Osteoblast (primary cell): ENCODE measurements around the gene CDH5. TPM values are rescaled to one million over a fixed set of nuclear protein-coding genes. Genes with fewer than 3 reads are reported as not detected.

Experiments used
- DNase-seq: peaks from one replicate; pipeline ENCODE4 v3.0.0; 2011; ENCODE audit warnings: low spot score, mixed read lengths; ENCODE audit not compliant: insufficient read length; ENCODE audit errors: missing footprints
- H2AFZ ChIP-seq: 2 replicates; pipeline ENCODE4 v1.6.0; 2011; ENCODE audit warnings: mild to moderate bottlenecking, low read length
- H3K27ac ChIP-seq: 2 replicates; pipeline ENCODE4 v1.5.1; 2011; ENCODE audit warnings: mild to moderate bottlenecking, low read depth, low read length, moderate library complexity
- H3K27me3 ChIP-seq: 2 replicates; pipeline ENCODE4 v1.6.0; 2012; ENCODE audit warnings: mild to moderate bottlenecking, control low read depth, inconsistent platforms, low read length, moderate library complexity; ENCODE audit not compliant: insufficient read depth
- H3K36me3 ChIP-seq: 2 replicates; pipeline ENCODE4 v1.5.1; 2011; ENCODE audit warnings: mild to moderate bottlenecking, low read length, control low read depth, moderate library complexity; ENCODE audit not compliant: insufficient read depth
- H3K4me1 ChIP-seq: 2 replicates; pipeline ENCODE4 v1.5.1; 2011; ENCODE audit warnings: mild to moderate bottlenecking, low read length, control low read depth, moderate library complexity; ENCODE audit not compliant: insufficient read depth
- H3K4me2 ChIP-seq: 2 replicates; pipeline ENCODE4 v1.6.0; 2011; ENCODE audit warnings: mild to moderate bottlenecking, low read length; ENCODE audit not compliant: insufficient read depth
- H3K4me3 ChIP-seq: fragments of 200-600 bp; sonication (generic); 3 replicates; pipeline ENCODE4 v1.5.1; 2012; ENCODE audit warnings: mild to moderate bottlenecking, low read length, inconsistent platforms; ENCODE audit not compliant: insufficient read depth
- H3K79me2 ChIP-seq: 2 replicates; pipeline ENCODE4 v1.6.0; 2012; ENCODE audit warnings: mild to moderate bottlenecking, low read length, control low read depth, inconsistent platforms; ENCODE audit not compliant: insufficient read depth
- H3K9me3 ChIP-seq: 2 replicates; pipeline ENCODE4 v1.5.1; 2011; ENCODE audit warnings: low read depth, low read length, control low read depth
- H4K20me1 ChIP-seq: 2 replicates; pipeline ENCODE4 v1.6.0; 2012; ENCODE audit warnings: mild to moderate bottlenecking, low read length, control low read depth; ENCODE audit not compliant: insufficient read depth
- CTCF ChIP-seq: IDR thresholded peaks from 2 replicates; pipeline ENCODE4 v1.5.1; 2011; ENCODE audit warnings: mild to moderate bottlenecking, low read depth, low read length, moderate library complexity; ENCODE audit errors: extremely low read depth
- total RNA-seq: library from RNA; depleted of rRNA; stranded (reverse); fragments of >200 nt; gene quantifications from 2 replicates; pipeline ENCODE4 v1.2.3, GENCODE V29; 2012

The CDH5 gene
- total RNA-seq, 1 donor = 0.72 TPM

GRCh38 chr16:66420396-66420795, 53.9 kb downstream of the CDH5 start:
- no peak for DNase-seq

GRCh38 chr16:66421891-66422290, 55.4 kb downstream of the CDH5 start:
- Histone ChIP-seq H3K4me2 (no peak overlapping the region), H4K20me1 (no peaks in the 10 kb centered on the region), H2AFZ (no peak overlapping the region), H3K9me3 (no peaks in the 10 kb centered on the region), H3K79me2 (no peaks in the 10 kb centered on the region), H3K4me1 (peaks cover 11% of the 10 kb centered on the region), H3K27me3 (peaks cover 8% of the 10 kb centered on the region), H3K4me3 (no peak overlapping the region), H3K36me3 (no peaks in the 10 kb centered on the region), H3K27ac (no peak overlapping the region)
- no peak for DNase-seq
- no peak for TF ChIP-seq CTCF

More at GRCh38 chr16:66420396-66420795, 53.9 kb downstream of the CDH5 start:
- H3K36me3 ChIP-seq = no peaks in the 10 kb centered on the region
- no peak overlapping the region for H3K4me3 ChIP-seq
- H3K79me2 ChIP-seq = no peaks in the 10 kb centered on the region
- H3K27ac ChIP-seq = no peak overlapping the region
- no peak overlapping the region for H2AFZ ChIP-seq
- no peaks in the 10 kb centered on the region for H3K9me3 ChIP-seq
- TF ChIP-seq CTCF = no peak
- no peaks in the 10 kb centered on the region for H4K20me1 ChIP-seq
- no peaks in the 10 kb centered on the region for H3K27me3 ChIP-seq
- H3K4me1 ChIP-seq = peaks cover 15% of the 10 kb centered on the region
- H3K4me2 ChIP-seq = no peak overlapping the region

GRCh38 chr16:66422366-66422765, 55.9 kb downstream of the CDH5 start:
- Histone ChIP-seq H3K4me3 (no peak overlapping the region), H3K27ac (no peak overlapping the region), H4K20me1 (no peaks in the 10 kb centered on the region), H2AFZ (no peak overlapping the region), H3K27me3 (peaks cover 9% of the 10 kb centered on the region), H3K4me2 (no peak overlapping the region), H3K9me3 (no peaks in the 10 kb centered on the region), H3K4me1 (peaks cover 7% of the 10 kb centered on the region), H3K79me2 (no peaks in the 10 kb centered on the region), H3K36me3 (no peaks in the 10 kb centered on the region)
- DNase-seq = peak; percentile 34
- no peak for TF ChIP-seq CTCF

- Histone ChIP-seq H2AFZ (no peak overlapping the region), H3K4me3 (no peak overlapping the region), H4K20me1 (no peaks in the 10 kb centered on the region), H3K4me1 (peaks cover 5% of the 10 kb centered on the region), H3K36me3 (no peaks in the 10 kb centered on the region), H3K27ac (no peak overlapping the region), H3K27me3 (peaks cover 17% of the 10 kb centered on the region), H3K9me3 (no peaks in the 10 kb centered on the region), H3K4me2 (no peak overlapping the region), H3K79me2 (no peaks in the 10 kb centered on the region)
- TF ChIP-seq CTCF = no peak
- peak; percentile 45 for DNase-seq
These were observed 56.7 kb downstream of the CDH5 start for GRCh38 chr16:66423177-66423576.
